HG03521 (cell line): Measurements from ENCODE around the gene ERV3-1.
"Not testable (repeated sequence)": the region's sequence is repeated elsewhere in the genome, so short reads cannot be mapped to it uniquely, and the experiment has no call there.

Experiments used
- ATAC-seq: cut with Tn5 transposase; IDR thresholded peaks from one replicate; pipeline ENCODE4 v1.9.1; 2021; ENCODE audit warnings: mild to moderate bottlenecking, moderate library complexity; ENCODE audit not compliant: unreplicated experiment

The ERV3-1 gene

DNA sequence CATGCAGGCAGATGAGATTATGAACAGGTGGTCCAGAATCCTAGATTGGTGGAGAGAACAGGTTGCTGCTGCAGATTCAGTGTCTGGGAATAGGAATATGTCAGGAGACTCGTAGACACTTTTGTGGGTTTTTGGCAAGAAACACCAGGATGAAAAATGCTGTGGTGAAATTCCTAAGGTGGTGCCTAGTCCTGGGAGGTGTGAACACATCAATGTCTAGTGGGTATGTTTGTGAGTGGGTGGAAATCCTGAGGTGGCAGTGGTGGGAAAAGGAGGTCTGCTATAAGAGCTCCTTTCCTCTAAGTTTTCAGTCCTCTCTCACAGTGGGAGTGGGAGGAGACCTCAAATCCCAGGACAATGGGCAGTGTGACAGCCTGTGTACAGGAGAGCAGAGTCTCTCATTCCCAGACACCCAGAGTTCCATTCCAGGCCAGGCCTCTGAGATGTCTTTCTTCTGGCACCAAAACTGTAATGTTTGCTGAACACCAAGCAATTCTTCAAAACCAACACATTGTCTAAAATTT lies 5.1 kb downstream of the ERV3-1 start:
- ATAC-seq, result no peak

DNA sequence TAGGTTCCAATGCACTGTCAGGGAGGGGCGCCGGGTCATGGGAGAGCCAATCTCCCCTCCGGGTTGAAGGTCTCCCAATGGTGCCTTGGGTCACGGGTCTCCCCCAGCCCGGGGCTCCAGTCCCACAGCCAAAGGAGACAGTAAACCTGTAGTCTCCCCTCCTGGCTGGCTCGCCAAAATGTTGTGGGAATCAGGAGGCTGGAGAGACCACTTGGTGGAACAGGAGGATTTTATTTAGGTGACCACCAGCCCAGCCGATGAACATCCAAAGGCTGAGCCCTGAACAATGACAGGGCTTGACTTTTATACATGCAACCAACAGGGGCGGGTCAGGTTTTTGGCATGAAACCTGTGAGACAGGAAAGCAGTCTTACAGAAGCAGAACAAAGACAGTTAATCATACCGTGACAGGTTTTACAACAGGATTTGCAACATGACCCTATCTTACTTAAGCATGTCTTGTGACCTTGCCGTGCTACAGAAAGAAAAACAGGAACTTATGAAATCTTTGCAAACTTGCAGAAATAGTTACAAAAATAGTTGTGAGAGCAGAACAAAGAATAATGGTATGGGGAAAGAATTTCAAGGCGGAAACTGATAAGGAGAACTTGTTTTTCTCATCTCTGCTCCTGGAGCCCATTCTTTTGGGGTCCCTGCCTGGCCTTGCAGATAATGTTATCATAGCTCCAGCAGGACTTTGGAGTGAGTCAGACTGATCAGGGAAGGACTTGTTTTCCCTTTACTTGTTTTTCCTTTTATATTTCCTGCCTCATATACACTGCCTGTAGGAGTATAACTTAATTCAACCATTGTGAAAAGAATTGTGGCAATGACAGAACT lies 7.1 kb downstream of the ERV3-1 start:
- no peak for ATAC-seq

DNA sequence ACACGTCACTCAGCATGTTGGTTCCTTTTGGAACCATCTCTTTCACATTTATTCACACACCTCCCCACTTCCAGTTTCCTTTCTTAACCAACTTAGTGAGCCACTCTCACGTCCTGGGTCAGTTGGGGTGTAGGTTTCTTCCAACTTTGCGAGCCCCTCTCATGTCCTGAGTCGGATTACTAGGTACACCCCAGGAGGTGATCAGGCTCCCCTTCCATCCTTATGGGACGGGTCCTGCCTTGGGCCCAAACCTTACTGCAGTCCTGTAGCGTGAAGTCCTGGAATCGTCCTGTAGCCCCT lies 7.7 kb downstream of the ERV3-1 start:
- no peak for ATAC-seq

DNA sequence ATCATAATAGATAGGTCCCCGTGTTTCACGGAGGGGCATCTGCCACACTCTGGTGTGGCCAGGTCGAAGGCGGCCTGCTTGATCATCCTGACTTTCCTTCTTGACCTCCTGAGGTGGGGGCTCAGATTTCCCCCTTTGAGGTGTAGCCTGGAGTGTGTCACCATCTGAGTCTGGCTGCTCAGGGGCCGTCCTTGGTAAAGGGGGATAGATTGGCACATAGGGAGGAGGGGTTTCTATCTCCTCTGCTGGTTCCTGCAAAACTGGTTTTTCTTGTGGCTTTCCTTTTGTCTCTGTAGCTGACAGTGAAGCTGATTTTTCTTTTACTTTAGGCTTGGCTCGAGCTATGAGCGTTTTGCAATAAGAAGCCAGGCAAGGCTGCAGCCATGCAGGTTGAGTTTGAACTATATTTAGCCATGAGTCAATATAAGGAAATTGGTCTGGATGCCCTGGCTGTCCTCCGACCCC lies 8.5 kb downstream of the ERV3-1 start:
- no peak for ATAC-seq

DNA sequence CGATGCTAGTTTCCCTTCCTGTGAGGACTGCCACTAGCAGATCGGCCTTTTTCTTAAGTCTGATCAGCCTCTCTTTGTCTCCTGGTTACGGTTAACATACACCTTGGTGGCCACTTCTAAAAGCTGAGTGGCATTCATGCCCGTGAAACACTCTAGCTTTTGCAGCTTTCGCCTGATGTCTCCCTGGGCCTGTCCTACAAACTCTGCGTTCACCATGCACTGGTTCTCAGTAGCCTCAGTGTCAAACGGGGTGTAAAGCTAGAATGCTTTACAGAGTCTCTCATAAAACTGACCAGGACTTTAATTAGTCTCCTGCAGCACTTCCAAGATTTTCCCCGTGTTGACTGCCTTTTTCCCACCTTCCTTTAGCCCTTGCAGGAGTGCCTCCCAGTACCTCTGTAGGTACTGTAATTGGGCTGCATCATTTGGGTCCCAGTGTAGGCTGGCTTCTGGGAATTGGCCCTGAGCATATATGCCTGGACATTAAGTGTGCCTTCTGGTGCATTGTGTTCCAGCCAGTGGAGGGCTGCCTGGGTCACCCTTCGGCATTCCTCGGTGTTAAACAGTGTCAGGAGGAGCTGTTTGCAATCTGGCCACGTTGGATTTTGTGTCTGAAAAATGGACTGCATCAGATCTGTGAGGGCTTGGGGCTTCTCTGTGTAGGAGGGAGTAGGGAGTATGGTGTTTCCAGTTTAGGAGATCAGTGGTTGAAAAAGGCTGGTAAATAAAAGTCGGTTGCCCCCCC lies 9.2 kb downstream of the ERV3-1 start:
- ATAC-seq, result no peak

DNA sequence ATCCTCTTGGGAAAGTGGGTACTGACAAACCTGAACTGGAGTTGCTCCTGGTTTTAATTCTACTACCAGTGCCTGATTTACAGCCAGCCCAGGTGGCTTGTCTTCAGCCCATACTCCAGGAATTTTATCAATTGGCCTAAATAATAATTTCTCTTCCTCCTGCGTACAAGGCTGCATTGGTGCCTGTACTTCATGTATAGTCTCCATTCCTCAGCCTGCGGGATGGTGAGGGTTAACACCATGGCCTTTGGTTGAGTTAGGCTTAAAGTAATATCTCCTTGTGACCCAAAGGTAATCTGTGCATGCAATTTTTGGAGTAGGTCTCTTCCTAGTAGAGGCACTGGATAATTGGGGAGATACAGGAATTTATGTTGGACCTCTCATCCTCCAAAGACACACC lies 10.2 kb downstream of the ERV3-1 start:
- ATAC-seq, result no peak

DNA sequence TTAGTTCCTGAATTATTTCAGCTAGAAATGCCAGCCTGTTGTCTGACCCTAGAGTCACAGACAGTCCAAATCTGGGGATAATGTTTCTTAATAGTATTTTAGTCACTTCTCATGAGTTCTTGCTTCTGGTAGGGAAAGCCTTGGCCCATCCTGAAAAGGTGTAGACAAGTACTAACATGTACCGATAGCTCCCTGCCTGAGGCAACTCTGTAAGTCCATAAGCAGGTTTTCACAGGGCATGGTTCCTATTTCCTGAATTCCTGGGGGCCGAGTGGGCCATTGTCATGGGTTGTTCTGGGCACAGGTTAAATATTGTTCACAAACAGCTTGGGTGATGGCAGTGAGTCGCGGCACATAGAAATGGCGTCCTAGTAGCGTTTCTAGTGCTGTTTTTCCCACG lies 12.6 kb downstream of the ERV3-1 start:
- ATAC-seq, result no peak

DNA sequence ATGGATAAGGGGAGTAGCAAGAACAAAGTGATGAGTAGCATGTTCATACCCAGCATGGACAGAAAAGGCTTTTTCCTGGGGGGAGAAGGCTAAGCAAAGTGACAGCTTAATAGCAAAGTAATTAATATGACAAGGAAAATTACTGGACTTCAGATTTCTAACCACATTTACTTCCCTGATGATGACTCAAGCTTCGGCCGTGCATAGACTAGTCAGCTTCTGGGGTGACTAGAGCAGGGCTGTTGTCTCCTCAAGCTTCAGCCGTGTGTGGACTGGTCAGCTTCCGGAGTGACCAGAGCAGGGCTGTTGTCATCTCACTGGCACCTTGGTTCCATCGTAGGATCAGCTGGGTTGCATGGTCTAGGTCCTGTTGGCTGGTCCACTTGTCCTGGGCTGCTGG lies 13.5 kb downstream of the ERV3-1 start:
- no peak for ATAC-seq

DNA sequence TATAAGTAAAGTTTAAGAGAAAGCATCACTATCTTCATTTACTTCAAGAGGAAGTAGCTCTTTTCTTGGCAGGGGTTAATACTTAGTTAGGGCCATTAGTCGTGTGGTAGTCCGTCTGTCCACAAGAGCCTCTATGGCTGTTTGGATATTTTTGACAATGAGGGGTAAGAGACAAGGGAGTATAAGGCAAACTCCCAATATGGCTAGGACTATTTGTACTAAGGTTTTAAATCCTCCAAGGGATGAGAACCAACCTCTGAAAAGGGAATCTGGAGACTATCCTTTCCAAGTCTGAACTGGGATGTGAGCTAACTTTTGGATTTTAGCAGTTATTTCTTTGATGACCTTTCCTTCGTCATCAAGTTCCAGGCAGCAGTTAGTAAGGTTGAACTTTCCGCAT lies 15.6 kb downstream of the ERV3-1 start, which contains the start of gene ZNF117:
Gene ZNF117, minus strand, starts transcription at position 101 of the 400 bp plus-strand sequence.
- no peak for ATAC-seq

DNA sequence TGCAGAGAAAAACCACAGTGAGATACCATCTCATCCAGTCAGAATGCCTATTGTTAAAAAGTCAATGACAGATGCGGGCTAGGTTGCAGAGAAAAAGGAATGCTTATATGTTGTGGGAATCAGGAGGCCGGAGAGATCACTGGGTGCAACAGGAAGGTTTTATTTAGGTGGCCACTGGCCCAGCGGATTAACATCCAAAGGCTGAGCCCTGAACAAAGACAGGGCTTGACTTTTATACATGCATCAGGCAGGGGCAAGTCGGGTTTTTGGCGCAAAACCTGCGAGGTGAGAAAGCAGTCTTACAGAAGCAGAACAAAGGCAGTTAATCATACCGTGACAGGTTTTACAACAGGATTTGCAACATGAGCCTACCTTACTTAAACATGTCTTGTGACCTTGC lies 16.3 kb downstream of the ERV3-1 start:
- ATAC-seq, result no peak

DNA sequence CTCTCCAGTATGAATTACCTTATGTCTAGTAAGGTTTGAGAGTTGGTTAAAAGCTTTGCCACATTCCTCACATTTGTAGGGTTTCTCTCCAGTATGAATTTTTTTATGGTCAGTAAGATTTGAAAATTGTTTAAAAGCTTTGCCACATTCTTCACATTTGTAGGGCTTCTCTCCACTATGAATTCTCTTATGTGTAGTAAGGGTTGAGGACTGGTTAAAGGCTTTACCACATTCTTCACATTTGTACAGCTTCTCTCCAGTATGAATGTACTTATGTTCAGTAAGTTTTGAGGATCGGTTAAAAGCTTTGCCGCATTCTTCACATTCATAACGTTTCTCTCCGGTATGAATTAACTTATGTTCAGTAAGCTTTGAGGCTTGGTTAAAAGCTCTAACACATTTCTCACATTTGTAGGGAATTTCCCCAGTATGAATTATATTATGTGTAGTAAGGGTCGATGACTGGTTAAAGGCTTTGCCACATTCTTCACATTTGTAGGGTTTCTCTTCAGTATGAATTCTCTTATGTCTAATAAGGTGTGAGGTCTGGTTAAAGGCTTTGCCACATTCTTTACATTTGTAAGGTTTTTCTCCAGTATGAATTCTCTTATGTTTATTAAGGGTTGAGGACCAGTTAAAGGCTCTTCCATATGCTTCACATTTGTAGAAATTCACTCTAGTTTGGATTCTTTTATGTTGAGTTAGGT lies 27.8 kb downstream of the ERV3-1 start:
- ATAC-seq, result no peak

DNA sequence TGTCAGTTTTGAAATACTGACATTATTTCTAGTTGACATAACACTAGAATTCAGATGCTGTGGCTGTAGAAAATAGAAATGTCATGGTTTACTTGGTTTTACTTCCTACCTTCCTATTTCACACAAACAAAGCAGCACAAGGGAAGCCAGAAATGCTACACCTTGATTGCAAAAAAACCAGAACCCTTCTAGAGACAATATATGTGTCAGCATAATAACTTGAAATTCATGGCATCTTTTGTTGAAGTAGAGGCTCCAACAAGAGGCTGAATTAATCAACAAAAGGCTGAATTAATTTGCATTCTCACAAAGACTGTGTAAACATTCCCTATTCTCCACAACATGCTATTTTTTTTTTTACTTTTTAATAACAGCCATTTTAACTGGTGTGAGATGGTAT lies 40.9 kb downstream of the ERV3-1 start:
- ATAC-seq, result no peak

DNA sequence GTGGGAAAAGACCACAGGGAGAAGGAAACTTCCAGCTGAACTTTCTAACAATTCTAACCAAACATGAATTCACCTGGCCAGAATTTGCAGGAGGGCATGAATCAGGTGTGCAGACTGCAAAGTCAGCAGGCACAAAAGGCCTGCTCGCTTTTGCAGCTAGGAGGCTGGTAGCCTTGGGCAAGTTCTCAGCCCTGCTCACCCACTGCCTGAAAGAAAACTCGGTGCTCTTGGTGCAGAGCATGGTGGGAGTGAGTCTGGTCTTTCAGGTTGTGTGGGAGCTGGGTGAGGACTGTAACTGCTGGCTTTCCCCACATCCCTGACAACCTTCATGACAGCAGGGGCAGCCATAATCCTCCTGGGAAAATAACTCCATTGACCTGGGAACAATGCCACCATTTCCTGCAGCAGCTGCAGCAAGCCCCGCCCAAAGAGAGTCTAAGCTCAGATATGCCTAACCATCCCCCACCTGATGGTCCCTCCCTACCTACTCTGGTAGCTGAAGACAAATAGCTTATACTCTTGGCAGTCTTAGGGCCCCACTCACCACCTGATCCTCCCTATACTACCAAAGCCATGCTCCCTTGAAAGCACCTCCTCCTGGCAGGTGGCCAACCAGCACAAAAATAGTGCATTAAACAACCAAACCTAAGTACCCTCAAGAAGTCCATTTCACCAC lies 47.3 kb downstream of the ERV3-1 start:
- no peak for ATAC-seq

DNA sequence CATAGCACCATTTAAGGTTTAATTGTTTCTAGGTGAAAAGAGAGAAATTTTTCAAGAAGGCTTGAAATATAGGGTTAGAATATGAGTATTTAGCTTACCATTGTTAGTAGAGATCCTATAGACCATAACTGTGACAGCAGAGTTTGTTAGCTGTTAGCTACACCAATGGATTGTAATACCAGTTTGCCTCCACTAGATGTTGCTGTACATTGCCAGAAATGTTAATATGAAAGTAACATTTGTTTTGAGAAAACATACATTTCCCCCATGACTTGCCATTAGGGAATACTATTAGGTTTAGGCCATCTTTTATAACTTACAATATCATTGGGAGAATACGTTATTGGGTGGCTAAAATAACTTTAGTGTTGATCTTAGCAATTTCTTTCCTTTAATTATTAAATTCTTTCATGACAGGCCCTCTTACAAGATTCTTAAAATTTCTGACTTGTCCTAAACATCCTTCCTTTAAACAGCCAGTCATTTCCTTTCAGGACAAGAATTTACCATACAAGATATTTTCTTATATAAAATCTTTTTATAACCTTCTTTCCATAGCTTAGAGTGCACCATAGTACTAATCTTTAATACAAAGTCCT lies 55.1 kb downstream of the ERV3-1 start:
- ATAC-seq, result no peak

DNA sequence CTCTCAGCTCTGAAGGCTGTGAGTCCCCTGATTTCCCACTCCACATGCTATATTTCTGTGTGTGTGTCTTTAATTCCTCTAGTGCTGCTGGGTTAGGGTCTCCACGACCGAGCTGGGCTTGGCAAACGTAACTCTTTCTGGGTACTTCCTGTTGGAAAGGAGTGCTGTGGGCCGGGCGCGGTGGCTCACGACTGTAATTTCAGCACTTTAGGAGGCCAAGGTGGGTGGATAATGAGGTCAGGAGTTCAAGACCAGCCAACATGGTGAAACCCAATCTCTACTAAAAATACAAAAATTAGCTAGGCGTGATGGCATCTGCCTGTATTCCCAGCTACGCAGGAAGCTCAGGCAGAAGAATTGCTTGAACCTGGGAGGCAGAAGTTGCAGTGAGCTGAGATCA lies 55.8 kb downstream of the ERV3-1 start:
- not testable (repeated sequence) for ATAC-seq

DNA sequence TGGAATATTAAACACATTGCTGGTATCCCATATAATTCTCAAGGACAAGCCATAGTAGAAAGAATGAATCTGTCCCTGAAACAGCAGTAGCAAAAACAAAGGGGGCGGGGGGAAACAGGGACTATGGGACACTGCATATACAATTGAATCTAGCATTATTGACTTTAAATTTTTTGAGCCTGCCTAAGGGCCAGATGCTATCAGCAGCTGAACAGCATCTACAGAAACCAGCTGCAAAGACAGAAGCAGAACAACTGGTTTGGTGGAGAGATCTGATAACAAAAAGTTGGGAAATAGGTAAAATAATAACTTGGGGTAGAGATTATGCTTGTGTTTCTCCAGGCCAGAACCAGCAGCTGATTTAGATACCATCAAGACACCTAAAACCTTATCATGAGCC lies 57.7 kb downstream of the ERV3-1 start:
- not testable (repeated sequence) for ATAC-seq

DNA sequence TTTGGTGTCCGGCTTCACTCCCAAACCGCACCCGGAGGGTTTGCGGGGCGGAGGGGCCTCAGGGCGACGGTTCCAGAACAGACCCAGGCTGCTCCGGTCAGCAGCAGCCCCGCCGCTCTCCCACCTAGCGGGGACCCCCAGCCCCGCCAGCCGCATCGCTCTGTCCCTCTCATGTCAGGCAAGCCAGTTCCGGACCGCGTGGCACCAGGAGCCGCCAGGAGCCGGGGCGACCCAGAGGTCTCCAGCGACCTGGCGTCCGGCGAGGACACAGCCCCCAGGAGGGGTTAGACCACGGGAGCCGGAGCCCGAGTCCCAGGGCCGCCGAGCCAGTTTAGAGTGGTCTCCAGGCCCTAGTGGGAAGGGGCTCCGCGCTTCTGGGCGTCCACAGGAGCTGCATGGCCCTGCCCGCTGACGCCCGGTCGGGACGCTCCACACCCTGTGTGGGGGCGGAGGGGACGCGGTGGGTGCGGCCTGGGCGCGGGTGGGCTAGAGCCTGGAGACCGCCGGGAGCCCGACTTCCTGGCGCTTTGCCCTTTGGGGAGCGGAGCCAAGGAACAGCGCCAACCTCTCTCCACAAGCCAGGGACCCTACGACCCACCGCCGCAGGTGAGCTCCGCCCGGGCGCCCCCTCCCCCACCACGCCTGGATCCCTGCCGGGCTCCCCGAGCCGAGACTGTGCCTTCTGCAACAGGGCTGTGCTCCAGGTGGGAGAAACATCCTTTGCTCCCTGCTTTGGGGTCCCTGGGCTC lies 59.1 kb downstream of the ERV3-1 start:
- ATAC-seq, result no peak

DNA sequence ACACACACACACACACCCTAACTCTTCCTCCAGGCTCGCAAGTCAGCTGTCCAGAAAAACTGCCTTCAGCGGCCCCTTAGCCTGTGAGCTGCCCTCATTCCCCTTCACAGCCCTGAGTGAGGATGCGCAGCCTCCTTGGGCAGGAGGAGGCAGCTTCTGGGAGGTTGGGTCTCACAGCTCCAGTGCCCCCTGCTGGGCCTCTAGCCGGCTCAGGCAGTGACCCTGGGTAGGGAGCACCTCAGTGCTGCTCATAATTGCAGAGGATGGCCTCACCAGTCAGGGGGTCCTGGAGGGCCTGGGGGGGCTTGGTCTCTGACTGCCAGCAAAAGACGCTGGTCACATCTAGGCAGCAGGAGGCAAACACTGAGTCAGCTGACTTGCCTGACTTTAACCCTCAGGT lies 59.7 kb downstream of the ERV3-1 start:
- no peak for ATAC-seq

DNA sequence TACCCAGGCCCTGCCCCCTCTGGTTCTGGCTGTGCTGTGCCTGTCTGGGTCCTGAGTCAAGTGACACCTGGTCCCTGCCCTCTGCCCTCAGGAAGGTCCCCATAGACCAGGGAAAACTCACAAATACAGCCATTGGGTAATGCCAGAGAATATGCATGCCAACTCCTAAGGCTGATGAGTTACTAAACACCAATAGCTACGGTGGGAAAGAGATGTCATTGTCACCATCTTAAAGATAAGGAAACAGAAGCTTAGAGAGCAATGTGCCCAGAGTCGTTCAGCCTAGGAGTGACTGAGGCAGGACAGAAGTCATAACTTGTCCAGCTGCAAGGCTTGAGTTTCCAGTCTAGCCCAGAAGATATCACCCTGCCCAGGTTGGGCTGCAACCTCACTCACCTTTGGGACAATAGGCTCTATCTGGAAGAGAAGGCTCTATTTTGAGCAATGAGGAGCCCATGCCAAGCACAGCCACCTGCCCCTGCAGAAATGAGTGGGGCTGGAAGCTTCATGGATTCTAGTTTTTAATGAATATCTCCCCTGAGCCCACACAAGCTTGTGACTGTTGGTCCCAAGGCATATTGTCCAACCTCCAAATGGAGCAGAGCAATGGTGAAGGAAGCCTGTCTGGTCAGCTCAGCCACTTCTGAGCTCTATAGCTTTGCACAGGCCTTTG lies 60.8 kb downstream of the ERV3-1 start:
- no peak for ATAC-seq
